ENCODE results near the gene PLEKHD1.

DNA sequence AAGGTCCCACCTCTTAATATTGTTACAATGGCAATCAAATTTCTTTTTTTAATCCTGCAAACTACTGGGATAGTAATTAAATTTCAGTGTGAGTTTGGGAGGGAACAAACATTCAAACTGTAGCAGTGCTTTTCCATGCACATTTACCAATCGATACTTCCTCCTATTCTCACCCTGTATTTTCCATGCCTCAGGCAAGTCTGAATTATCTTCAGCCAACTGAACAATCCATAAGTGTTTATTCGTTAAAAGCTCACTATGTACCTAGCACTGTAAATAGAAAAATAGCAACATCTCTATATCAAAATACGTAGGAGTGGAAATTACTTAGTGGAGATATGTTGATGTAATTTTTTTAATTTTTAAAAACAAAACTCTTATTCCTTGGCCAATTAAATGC lies 46.6 kb downstream of the PLEKHD1 start:
- TF ChIP-seq CTCF (IDR thresholded peaks at IDR 0.05): no peak
- TF ChIP-seq POLR2A (IDR thresholded peaks at IDR 0.05): no peak
